Measurements from ENCODE around the gene MAP3K9.

MAP3K9 gene

DNA sequence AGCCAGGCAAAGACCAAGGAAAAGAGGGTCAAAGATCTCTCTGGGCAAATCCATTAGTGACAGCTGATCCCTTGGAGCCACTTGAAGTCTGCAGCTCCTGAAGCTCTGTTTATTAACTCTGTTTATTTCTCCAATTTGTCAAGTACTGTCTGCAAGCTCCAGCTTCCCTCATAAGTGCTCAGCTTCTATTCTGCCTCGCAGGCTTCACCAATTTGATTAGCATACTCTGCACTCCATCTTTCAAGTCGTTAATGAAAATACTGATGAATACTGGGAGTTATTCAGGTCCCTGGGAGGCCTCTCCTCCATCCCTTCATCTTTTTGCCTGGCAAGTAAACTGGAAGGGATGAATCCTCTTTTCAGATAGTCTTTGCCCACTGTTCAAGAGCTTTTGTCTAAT lies 113.3 kb downstream of the MAP3K9 start:
- TF ChIP-seq GLIS3 (CRISPR knock-in tag; IDR thresholded peaks at IDR 0.05) = no peak
- no peak for TF ChIP-seq PPARA (CRISPR knock-in tag; IDR thresholded peaks at IDR 0.05; ENCODE audit: borderline replicate concordance)
- no peak for TF ChIP-seq BACH2 (CRISPR knock-in tag; IDR thresholded peaks at IDR 0.05; ENCODE audit: borderline replicate concordance)
- TF ChIP-seq TOX (CRISPR knock-in tag; IDR thresholded peaks at IDR 0.05; ENCODE audit: borderline replicate concordance) = no peak
- no peak for TF ChIP-seq CSDC2 (CRISPR knock-in tag; IDR thresholded peaks at IDR 0.05)
- TF ChIP-seq OSR1 (CRISPR knock-in tag; IDR thresholded peaks at IDR 0.05) = no peak
- TF ChIP-seq, protein P1, sequence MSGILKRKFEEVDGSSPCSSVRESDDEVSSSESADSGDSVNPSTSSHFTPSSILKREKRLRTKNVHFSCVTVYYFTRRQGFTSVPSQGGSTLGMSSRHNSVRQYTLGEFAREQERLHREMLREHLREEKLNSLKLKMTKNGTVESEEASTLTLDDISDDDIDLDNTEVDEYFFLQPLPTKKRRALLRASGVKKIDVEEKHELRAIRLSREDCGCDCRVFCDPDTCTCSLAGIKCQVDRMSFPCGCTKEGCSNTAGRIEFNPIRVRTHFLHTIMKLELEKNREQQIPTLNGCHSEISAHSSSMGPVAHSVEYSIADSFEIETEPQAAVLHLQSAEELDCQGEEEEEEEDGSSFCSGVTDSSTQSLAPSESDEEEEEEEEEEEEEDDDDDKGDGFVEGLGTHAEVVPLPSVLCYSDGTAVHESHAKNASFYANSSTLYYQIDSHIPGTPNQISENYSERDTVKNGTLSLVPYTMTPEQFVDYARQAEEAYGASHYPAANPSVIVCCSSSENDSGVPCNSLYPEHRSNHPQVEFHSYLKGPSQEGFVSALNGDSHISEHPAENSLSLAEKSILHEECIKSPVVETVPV (CRISPR knock-in tag; IDR thresholded peaks at IDR 0.05) = no peak
- TF ChIP-seq TCF4 (CRISPR knock-in tag; IDR thresholded peaks at IDR 0.05; ENCODE audit: borderline replicate concordance) = no peak
- TF ChIP-seq, protein P2, sequence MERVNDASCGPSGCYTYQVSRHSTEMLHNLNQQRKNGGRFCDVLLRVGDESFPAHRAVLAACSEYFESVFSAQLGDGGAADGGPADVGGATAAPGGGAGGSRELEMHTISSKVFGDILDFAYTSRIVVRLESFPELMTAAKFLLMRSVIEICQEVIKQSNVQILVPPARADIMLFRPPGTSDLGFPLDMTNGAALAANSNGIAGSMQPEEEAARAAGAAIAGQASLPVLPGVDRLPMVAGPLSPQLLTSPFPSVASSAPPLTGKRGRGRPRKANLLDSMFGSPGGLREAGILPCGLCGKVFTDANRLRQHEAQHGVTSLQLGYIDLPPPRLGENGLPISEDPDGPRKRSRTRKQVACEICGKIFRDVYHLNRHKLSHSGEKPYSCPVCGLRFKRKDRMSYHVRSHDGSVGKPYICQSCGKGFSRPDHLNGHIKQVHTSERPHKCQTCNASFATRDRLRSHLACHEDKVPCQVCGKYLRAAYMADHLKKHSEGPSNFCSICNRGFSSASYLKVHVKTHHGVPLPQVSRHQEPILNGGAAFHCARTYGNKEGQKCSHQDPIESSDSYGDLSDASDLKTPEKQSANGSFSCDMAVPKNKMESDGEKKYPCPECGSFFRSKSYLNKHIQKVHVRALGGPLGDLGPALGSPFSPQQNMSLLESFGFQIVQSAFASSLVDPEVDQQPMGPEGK (CRISPR knock-in tag; IDR thresholded peaks at IDR 0.05; ENCODE audit: borderline replicate concordance) = no peak
- TF ChIP-seq ZFP3 (CRISPR knock-in tag; IDR thresholded peaks at IDR 0.05) = no peak
- TF ChIP-seq, protein P3, sequence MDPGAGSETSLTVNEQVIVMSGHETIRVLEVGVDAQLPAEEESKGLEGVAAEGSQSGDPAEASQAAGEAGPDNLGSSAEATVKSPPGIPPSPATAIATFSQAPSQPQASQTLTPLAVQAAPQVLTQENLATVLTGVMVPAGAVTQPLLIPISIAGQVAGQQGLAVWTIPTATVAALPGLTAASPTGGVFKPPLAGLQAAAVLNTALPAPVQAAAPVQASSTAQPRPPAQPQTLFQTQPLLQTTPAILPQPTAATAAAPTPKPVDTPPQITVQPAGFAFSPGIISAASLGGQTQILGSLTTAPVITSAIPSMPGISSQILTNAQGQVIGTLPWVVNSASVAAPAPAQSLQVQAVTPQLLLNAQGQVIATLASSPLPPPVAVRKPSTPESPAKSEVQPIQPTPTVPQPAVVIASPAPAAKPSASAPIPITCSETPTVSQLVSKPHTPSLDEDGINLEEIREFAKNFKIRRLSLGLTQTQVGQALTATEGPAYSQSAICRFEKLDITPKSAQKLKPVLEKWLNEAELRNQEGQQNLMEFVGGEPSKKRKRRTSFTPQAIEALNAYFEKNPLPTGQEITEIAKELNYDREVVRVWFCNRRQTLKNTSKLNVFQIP (CRISPR knock-in tag; IDR thresholded peaks at IDR 0.05; ENCODE audit: borderline replicate concordance, low read depth) = no peak
- no peak for TF ChIP-seq ZFP30 (CRISPR knock-in tag; IDR thresholded peaks at IDR 0.05)
- TF ChIP-seq, protein P4, sequence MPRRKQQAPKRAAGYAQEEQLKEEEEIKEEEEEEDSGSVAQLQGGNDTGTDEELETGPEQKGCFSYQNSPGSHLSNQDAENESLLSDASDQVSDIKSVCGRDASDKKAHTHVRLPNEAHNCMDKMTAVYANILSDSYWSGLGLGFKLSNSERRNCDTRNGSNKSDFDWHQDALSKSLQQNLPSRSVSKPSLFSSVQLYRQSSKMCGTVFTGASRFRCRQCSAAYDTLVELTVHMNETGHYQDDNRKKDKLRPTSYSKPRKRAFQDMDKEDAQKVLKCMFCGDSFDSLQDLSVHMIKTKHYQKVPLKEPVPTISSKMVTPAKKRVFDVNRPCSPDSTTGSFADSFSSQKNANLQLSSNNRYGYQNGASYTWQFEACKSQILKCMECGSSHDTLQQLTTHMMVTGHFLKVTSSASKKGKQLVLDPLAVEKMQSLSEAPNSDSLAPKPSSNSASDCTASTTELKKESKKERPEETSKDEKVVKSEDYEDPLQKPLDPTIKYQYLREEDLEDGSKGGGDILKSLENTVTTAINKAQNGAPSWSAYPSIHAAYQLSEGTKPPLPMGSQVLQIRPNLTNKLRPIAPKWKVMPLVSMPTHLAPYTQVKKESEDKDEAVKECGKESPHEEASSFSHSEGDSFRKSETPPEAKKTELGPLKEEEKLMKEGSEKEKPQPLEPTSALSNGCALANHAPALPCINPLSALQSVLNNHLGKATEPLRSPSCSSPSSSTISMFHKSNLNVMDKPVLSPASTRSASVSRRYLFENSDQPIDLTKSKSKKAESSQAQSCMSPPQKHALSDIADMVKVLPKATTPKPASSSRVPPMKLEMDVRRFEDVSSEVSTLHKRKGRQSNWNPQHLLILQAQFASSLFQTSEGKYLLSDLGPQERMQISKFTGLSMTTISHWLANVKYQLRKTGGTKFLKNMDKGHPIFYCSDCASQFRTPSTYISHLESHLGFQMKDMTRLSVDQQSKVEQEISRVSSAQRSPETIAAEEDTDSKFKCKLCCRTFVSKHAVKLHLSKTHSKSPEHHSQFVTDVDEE (CRISPR knock-in tag; IDR thresholded peaks at IDR 0.05) = no peak
- no peak for TF ChIP-seq ESRRG (CRISPR knock-in tag; IDR thresholded peaks at IDR 0.05)
- no peak for TF ChIP-seq ARNTL (CRISPR knock-in tag; IDR thresholded peaks at IDR 0.05; ENCODE audit: borderline replicate concordance, low read depth)
- no peak for TF ChIP-seq ISL1 (CRISPR knock-in tag; IDR thresholded peaks at IDR 0.05)
- no peak for TF ChIP-seq SNAI2 (CRISPR knock-in tag; IDR thresholded peaks at IDR 0.05)
- TF ChIP-seq RARB (CRISPR knock-in tag; IDR thresholded peaks at IDR 0.05) = no peak
- peak; percentile 16; the same call in 1 of the 3 replicates for ATAC-seq

DNA sequence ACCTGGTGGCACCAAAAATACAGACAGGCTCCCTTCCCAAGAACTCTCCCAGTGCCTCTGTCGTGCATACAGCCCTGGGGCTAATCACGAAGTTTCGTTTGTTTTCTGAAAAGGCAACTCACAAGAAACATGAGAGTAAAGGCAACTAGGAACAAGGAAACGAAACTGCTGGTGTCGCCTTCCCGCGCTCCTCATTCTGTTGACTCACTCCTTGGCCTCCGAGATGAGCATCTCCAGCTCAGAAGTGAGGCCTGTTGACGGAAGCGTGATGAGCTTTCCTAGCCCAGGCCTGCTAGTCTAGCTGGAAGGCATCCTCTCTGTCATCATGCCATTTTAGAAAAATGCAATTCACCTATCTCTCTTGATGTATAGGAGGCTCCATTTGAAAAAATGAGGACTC lies 117.1 kb downstream of the MAP3K9 start:
- ATAC-seq = no peak
- no peak for TF ChIP-seq ZNF70 (CRISPR knock-in tag; IDR thresholded peaks at IDR 0.05)
- no peak for TF ChIP-seq SNAI2 (CRISPR knock-in tag; IDR thresholded peaks at IDR 0.05)
- no peak for TF ChIP-seq TOX (CRISPR knock-in tag; IDR thresholded peaks at IDR 0.05; ENCODE audit: borderline replicate concordance)
- TF ChIP-seq, protein P2 (CRISPR knock-in tag; IDR thresholded peaks at IDR 0.05; ENCODE audit: borderline replicate concordance) = no peak
- no peak for TF ChIP-seq BACH2 (CRISPR knock-in tag; IDR thresholded peaks at IDR 0.05; ENCODE audit: borderline replicate concordance)
- no peak for TF ChIP-seq TCF4 (CRISPR knock-in tag; IDR thresholded peaks at IDR 0.05; ENCODE audit: borderline replicate concordance)
- no peak for TF ChIP-seq ZFP3 (CRISPR knock-in tag; IDR thresholded peaks at IDR 0.05)
- TF ChIP-seq PPARA (CRISPR knock-in tag; IDR thresholded peaks at IDR 0.05; ENCODE audit: borderline replicate concordance) = no peak
- no peak for TF ChIP-seq ZFP30 (CRISPR knock-in tag; IDR thresholded peaks at IDR 0.05)
- no peak for TF ChIP-seq ZNF565 (CRISPR knock-in tag; conservative IDR thresholded peaks at IDR 0.05; ENCODE audit: low read depth)
- TF ChIP-seq, protein P5, sequence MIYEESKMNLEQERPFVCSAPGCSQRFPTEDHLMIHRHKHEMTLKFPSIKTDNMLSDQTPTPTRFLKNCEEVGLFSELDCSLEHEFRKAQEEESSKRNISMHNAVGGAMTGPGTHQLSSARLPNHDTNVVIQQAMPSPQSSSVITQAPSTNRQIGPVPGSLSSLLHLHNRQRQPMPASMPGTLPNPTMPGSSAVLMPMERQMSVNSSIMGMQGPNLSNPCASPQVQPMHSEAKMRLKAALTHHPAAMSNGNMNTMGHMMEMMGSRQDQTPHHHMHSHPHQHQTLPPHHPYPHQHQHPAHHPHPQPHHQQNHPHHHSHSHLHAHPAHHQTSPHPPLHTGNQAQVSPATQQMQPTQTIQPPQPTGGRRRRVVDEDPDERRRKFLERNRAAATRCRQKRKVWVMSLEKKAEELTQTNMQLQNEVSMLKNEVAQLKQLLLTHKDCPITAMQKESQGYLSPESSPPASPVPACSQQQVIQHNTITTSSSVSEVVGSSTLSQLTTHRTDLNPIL (CRISPR knock-in tag; IDR thresholded peaks at IDR 0.05; ENCODE audit: low read depth) = no peak
